Globus pallidus (tissue), 1 donor: ENCODE data around the gene SLC25A17.
"Not testable (repeated sequence)": the region's sequence is repeated elsewhere in the genome, so short reads cannot be mapped to it uniquely, and the experiment has no call there.

Experiments used
- DNase-seq: peaks from one replicate; pipeline ENCODE4 v3.0.0-alpha.2; 2015; ENCODE audit warnings: low spot score

SLC25A17 gene

DNA sequence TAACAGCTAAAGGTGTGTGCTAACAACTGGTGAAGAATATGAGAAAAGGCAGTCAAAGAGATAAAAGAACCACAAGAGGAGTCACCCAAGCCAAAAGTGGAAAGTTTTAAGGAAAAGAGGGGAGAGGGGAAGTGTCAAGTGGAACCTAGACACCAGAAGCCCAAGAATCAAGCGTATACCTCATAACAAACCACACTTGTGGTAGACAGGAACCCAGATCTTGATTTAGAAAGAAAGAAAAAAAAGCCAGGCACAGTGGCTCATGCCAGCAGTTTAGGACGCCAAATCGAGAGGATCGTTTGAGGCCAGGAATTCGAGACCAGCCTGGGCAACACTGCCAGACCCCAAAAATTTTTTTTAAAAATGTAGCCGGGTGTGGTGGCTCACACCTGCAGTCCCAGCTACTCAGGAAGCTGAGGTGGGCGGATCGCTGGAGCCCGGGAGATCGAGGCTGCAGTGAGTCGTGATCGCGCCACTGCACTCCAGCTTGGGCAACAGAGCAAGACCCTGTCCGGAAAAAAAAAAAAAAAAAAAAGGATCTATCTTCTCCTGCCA lies 877 bp downstream of the SLC25A17 start:
- DNase-seq: no peak

DNA sequence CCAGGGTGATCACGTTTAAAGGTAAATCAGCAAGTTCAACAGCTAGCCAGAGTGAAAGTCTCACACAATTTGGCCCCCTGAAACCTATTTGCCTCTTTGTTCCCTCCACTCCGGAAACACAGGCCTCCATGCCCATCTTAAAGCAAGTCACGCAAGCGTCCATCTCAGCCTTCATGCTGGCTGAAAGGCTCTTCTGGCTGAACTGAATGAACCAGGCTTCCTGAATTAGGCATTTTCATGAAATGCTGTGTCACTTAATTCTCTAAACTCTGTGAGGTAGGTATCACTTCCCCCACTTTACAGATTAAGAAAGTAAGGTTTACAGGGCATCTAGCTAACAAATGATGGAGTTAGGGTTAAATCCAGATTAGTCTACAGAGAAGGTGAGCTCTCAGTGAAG lies 1.4 kb downstream of the SLC25A17 start:
- no peak for DNase-seq

DNA sequence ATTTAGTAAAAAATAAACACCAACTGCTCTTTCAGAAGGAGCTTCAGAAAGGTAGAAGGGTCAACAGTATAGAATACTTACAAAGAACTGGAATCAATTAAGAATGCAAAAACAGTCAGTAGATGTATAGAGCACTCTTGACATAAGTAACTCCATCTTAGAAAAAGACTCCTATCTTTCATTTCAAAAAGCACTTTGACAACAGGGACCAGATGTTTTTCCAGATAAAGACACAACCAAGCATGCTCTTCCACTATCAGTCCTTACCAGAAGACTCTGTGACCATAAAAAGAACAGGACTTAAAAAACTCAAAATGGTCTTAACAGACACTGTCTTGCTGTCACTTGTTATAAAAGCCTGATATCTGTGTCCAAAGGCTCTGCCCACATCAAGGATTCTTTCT lies 5.2 kb downstream of the SLC25A17 start:
- DNase-seq: no peak

DNA sequence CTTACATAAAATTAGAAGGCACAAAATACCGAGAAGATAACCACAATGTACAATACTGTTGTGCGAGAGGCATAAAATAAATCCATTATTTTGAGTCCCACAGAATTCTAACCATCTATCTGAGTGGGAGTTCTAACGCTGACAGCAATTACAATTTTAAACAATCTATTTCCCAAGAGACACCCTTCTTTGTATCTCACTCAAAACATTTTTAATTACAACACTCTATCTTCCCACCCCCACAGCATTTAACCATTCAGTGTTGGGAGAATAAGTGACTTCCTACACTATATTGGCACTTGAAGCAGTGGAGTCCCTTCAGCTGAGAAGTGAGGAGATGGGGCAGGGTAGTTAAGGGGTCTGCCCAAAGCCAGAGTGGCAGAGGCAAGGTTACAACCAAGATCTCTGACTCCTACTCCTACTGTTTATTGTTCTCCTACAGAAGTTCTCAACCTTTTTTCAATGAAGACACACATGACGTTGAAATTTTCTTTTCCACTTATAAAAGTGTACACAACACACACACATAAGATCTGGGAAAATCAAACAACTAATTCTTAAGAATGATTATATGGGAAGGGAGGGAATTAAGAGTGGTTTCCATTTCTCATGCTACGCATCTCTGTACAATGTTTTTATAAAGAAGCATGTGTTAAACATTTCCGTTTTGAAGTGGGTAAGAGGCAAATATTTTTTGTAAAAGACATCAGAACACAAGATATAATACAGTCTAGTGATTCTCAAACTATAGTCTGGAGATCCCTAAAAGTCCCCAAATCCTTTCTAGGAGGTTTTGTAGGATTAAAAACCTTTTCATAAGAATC lies 10.9 kb downstream of the SLC25A17 start:
- DNase-seq: no peak

DNA sequence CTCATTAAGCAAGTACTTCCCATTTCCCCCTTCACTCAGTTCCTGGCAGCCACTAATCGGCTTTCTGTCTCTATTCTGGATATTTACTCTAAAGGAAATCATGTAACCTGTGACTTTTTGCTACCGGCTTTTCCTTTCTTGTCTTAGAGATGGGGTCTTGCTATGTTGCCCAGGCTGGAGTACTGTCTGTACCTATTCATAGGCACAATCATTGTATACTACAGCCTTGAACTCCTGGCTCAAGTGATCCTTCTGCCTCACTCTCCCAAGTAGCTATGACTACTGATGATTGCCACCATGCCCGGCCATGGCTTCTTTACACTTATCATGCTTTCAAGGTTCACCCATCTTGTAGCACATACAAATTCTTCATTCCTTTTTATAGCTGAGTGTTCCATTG lies 12.4 kb downstream of the SLC25A17 start:
- DNase-seq: no peak

DNA sequence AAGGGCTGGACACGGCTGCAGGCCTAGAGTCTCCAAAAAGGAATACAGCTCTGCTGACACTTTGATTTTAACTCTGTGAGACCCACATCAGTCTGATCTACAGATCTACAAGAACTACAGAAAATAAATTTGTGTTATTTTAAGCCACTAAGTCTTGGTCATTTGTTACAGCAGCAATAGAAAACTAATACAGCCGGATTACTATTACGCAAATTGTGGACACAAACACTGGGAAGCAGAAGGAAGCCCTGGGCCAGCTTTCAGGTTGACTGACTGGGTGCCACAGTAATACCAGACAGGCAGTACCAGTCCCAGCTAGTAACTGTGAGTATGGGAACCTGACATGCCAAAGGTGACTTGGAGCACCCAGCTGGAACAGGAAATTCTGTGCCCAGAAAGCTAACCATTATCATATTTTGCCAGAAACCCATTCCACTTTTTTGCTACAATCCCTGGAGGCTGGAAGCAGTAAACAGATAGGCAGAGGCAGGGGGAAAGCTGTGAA lies 13.4 kb downstream of the SLC25A17 start:
- no peak for DNase-seq

DNA sequence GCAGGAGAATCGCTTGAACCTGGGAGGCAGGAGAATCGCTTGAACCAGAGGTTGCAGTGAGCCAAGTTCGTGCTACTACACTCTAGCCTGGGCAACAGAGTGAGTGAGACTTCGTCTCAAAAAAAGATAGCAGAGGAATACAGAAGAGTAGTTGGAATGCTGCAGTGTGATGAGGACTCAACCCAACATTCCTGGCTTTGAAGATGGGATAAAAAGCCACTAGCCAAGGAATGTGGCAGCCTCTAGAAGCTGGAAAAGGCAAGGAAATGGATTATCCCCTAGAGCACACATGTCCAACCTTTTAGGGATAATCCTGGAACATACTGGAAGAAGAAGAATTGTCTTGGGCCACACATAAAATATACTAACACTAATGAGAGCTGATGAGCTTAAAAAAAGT lies 13.9 kb downstream of the SLC25A17 start:
- no peak for DNase-seq

DNA sequence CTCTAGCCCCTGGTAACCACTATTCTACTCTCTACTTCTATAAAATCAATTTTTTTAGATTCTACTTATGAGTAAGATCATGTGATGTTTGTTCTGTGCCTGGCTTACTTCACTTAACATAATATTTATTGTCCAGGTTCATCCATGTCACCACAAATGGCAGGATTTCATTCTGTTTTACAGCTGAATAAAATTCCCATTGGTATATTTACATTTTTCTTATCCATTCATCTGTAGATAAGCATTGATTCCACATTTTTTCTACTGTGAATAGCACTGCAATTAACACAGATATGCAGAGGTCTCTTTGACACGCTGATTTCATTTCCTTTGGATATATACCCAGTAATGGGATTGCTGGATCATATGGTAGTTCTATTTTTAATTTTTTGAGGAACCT lies 15.8 kb downstream of the SLC25A17 start:
- DNase-seq: no peak

DNA sequence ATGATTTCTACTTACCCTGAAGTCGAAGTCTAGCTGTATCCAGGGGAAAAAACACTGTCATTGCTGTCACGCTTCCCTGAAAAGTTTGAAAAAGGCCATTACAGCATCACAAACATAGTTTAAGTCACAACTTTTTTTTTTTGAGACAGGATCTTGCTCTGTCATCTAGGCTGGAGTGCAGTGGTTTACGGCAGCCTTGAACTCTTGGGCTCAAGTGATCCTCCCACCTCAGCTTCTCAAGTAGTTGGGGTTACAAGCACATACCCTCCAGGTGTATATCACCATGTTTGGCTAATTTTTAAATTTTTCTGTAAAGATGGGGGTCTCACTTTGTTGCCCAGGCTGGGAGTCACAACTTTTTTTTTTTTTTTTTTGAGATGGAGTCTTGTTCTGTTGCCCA lies 20.1 kb downstream of the SLC25A17 start:
- DNase-seq: no peak

DNA sequence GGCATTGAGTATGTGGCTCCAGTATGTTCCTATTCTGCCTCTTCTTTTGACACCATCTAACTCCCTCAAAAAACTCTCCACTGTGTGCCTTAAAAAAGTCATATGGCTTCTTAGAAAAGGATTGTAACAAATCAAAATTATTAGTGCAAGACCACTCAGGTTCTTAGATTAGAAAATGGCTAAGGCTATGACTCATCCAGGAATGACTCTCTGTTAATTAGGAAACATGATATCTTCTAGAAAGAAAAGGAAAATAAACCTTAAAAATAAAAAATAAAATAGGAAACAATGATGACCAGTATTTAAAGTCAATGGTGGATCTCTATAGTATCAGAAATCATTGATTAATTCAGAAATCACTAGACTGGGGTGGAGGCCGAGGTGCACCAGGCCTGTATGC lies 21.7 kb downstream of the SLC25A17 start:
- DNase-seq: no peak

DNA sequence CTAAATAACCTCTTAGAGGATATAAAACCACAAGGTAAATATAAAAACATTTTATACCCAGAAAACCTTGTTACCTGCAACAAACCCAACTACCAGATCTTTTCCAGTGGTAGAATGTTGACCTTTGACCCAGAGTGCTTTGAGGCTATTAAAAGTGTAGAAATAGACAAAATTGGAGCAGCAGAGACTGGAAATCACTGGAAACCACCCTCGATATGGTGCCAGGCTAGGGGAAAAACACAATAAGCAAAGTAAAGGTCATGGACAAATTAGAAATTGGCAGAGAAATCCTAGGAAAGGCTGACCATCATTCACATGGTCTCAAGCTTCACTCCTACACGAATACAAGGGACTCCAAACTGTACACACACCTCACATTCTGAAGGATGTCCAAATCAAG lies 26.7 kb downstream of the SLC25A17 start:
- no peak for DNase-seq

DNA sequence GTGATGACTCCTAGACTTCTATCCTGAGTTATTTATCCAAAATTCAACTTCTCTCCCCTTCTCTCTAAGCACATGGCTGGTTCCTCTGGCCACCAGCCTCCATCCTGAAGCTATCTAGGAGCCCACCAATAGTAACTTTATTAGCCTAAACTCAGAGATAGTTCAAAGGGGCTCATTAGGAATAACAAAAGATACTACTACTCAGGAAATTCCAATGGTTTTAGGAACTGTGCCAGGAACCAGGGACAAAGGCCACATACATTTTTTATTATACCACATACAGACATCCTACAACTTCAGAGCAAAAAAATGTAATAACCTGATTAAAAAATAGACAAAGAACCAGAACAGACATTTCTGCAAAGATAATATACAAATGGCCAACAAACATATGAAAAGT lies 27.9 kb downstream of the SLC25A17 start:
- no peak for DNase-seq

DNA sequence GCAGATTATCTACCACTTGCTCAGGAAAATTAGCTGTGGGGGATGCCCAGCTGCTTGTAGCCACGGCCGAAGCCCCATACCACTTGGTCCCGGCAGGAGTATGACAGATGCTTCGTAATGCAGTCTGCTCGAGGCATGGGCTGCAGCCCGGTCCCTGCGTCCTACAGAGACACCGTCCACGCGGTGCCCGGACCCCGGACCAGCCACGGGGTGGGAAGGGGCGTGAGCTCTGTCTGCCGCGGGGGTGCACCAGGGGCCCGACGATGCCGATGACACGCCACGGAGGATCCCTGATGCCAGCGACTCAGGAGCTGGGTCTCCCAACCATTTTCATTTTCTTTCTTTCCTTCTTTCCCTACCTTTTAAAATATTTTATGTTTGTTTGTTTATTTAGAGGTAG lies 30.0 kb downstream of the SLC25A17 start:
- no peak for DNase-seq

DNA sequence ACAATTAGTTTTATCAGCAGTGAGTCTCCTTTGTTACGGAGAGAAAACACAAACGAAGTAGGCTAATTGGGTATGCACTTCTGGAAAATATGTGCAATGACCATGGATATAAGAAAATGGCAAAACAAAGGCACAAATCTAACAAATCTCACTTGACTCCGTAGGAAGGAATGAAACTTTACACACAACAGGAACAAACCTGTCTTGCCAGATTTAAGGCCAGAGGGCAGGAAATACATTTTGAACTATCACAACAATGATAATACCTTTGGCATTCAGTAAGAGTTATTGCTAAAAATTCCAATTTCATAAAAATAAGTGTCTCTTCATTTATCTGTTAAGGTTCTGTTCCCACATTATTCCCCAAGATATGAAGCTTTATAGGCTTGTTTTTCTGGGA lies 36.6 kb downstream of the SLC25A17 start:
- DNase-seq: no peak

DNA sequence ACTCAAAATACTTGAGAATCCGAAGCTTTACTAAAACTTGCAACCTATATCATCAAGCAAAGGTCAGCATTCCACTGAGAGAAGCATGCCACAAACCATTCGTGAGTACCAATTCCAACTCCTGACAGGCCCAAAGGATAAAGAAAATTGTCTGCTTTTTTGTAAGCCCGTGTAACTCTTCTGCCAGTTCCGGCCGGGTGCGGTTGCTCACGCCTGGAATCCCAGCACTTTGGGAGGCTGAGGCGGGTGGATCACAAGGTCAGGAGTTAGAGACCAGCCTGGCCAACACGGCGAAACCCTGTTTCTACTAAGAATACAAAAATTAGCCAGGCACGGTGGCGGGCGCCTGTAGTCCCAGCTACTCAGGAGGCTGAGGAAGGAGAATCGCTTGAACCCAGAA lies 37.4 kb downstream of the SLC25A17 start:
- not testable (repeated sequence) for DNase-seq

DNA sequence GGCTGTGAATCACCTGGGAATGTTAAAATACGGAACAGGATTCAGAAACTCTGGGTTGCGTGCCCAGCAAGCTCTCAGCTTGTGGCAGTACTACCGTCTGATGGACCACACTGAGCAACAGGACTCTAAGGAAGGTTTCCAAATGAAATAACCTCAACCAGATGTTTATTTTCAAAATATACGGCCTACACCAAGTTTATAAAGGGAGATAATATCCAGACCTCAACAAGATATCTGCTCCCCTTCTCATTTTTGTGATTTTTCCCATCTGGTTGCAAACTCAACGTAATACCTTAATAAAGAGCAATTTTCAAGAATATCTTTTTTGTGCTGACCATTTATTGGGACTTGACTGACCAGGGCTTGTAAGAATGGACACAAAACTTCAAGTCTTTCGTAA lies 49.4 kb downstream of the SLC25A17 start:
- no peak for DNase-seq

DNA sequence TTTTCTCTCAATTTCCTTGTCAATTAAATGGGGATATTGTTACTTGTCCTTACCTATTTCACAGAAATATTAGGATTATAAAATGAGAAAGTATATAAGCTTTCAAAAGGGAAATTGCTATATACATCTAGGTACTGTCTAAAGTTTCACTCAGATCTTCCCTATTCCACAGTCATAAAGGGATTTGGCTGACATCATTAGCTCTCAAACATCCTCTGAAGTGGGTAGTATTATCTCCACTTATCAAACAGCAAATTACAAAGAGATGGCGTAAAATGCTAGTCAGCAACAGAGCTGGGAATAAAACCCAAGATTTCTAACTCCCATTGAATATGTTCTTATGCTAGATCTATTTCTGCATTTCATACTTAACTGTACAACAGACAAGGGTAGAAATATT lies 50.9 kb downstream of the SLC25A17 start:
- DNase-seq: no peak

DNA sequence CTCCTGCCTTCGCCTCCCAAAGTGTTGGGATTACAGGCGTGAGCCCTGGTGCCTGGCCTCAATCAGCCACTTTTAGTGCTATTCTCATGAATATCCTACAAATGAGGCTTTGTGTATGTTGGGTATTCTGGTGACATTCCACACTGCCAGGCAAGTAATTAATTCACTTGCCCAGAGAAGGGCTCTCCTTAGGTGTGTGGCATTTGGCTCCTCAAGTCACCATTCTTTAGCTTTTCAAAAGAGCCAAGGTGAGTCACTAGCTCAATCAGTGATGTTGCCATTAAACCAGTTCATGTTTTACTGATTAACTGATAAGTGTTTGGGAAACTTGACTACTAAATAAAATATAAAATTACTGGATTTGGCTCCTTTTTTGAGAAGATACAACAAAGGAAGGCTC lies 52.2 kb downstream of the SLC25A17 start:
- no peak for DNase-seq

DNA sequence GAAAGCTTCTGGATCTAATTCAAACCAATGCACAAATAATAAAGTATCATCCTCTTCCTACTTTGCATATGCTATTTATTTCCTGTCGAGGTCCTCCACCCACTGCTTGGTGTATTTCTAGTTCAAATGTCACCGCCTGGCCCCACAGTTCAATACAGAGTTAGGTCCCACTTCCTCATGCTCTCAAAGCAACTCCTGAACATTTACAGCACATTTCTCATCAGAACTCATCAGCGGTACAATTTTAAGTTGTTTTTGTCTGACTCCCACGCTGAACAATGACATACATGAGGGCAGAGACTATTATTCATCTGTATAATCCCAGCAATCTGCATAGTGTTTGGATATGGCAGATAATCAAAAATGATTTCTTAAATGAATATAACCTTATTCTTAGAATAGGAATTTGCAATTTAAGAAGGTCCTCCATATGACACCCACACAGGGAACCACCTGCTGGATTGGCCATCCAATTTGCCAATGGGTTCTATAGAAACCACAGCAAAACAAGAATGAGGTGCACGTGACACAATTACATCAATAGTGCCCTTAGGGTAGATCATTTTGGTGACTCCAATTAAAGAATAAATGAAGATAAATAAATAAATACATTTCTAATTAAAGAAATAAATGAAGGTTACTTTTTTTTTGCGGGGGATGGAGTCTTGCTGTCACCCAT lies 54.2 kb downstream of the SLC25A17 start:
- no peak for DNase-seq

DNA sequence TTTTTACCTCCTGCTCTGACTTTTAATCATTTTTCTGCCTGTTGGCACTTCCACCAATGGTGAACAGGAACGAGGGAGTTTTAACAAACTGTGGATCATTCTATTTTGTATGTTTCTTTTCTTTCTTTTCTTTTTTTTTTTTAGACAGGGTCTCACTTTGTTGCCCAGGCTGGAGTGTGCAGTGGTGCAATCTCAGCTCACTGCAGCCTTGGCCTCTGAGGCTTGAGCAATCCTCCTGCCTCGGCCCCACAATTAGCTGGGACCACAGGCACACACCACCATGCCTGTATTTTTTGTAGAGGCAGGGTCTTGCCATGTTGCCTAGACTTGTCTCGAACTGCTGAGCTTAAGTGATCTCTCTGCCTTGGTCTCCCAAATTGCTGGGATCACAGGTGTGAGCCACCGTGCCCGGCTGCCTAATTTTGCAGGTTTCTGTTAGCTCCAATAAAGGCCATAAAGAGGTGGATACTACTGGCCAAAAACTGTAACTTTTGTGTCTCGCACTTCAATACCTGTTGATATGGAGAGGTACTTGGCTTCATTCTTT lies 59.8 kb downstream of the SLC25A17 start:
- DNase-seq: no peak

DNA sequence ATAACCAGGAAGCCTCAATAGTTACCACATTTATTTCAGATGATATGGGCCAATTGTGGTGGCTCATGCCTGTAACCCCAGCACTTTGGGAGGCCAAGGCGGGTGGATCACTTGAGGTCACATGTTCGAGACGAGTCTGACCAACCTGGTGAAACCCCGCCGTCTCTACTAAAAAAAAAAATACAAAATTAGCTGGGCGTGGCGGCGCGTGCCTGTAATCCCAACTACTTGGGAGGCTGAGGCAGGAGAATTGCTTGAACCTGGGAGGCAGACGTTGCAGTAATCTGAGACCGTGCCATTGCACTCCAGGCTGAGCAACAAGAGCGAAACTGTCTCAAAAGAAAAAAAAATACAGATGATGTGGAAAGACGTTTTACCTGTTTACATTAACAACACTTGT lies 60.3 kb downstream of the SLC25A17 start:
- not testable (repeated sequence) for DNase-seq

DNA sequence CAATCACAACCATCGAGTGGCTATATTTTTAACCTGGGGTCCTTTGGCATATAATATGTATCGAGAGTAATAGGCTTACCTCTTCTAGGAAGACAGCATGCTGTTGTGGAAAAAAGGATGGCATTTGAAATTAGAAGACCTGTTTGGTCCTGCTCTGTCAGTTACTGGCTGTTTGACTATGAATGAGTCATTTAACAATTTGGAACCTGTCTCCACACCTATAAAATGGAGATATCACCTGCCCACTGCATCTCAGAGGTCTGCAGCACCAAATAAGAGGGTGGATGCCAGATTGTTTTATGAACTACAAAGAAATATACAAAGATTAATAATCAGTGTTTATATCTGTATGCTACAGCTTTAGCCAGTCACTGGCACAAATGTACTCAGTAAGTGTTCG lies 60.8 kb downstream of the SLC25A17 start:
- no peak for DNase-seq

DNA sequence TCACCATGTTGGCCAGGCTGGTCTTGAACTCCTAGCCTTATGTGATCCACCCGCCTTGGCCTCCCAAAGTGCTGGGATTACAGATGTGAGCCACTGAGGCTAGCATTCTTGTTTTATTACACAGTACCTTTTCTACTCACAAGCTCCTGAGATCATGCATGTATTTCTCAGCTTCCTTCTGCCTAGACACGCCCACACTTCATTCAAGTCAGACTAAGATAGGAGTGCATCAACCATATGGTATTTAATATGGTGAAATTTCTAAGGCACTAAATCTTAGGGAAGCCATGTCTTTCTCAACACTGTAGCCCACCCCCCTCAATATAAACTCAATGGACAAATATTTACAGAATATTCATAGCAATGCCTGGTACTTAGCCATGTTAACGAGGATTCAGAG lies 62.1 kb downstream of the SLC25A17 start:
- DNase-seq: no peak
